GM21390 (cell line): ENCODE data around the gene DENND2D.
A peak's percentile ranks its signal among the peaks of the same experiment; 100 is the strongest.

Experiments
- ATAC-seq: cut with Tn5 transposase; IDR thresholded peaks from one replicate; pipeline ENCODE4 v1.9.1; 2021; ENCODE audit not compliant: unreplicated experiment

DENND2D gene

DNA sequence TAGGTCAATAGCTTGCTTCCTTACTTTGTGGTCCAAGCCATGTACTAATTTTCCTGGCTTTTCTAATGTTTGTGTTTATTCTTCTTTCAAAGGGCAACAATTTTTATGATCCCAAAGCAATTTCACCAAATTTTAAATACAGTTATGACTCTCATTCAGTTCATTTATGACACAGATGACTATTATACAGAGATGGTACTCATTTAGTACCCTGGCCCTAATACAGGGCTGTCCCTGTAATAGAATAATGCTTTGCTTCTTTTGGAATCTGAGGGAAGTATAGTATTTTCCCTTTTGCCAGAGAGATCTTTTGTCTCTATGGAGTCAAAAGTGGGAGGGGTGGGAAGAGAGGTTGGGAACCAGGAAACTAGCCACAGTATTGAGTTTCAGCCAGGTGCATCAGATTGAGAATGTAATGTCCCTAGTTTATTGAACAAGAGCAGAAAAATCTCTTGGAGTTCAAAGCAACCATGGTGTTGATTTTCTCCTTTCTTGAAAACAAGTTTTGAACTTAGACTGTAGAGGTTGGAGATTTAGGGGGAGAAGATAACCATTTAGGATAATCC, 20.4 kb downstream of the DENND2D start:
- no peak for ATAC-seq

DNA sequence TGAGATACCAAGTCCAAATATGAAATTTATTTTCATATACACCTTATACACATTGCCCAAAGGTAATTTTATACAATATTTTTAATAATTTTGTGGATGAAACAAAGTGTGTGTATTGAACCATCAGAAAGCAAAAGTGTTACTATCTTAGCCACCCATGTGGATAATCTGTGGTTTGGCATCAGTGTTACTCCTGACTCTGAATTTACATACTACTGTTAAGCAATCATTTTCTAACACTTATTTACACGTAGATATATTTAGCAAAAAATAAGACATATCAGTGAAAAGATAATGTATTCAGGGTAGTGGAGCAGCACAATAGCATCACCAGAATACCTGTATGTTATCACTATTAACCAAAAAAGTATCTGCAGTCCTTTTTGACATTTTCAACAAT, 23.8 kb downstream of the DENND2D start:
- peak; percentile 63 for ATAC-seq

DNA sequence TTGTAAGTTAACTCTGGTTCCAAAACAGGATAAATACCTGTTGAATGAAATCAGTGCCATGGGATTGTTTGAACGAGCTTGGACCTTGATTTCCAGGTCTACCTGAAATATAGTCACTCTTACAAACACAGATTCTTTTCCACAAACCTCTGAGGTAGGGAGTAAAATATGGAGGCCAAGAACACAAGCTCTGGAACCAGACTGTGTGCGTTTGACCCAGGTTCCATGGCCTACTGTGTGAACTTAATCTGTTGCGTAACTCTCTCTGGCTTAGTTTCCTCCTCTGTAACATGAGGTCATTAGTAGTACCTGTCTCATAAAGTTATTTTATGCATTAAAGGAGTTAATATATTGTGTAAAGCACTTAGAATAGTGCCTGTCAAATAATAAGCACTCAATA, 25.1 kb downstream of the DENND2D start:
- ATAC-seq: no peak

DNA sequence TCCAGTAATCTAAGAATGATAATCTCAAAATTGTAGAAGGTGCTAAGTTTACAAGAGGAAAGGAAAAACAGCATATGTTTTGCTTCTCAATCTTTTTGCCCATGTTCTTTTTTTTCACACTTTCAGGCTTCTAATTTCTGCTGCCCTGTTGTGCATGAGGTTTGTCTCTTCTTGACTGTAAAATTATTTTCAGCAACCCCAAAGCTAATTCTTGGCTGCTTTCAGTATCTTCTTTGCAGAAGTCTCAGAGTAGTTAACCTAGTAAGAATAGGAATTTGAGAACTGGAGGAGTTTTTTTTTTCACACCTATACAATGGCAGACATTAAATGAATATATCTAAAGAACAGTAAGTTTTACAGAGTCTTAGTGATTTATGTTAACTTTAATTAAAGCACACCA, 26.4 kb downstream of the DENND2D start:
- ATAC-seq: no peak

DNA sequence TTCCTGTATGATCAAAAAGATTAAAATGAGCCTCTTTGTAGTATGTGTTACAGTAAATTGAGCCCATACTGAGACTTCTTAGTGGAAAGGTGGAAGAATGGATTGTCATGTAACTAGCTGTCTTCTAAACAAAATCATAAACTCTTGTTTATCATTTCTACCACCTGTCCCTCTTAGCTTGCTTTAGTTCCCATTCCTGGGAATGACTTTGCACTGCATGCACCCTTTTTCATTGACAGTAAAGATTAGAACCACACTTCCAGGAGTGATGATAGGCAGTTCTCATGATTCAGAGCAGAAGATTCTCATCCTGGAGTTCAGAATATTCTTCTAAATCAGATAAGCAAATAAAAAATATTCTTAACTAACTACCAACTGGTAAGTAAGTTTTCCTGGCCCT, 28.0 kb downstream of the DENND2D start:
- no peak for ATAC-seq

DNA sequence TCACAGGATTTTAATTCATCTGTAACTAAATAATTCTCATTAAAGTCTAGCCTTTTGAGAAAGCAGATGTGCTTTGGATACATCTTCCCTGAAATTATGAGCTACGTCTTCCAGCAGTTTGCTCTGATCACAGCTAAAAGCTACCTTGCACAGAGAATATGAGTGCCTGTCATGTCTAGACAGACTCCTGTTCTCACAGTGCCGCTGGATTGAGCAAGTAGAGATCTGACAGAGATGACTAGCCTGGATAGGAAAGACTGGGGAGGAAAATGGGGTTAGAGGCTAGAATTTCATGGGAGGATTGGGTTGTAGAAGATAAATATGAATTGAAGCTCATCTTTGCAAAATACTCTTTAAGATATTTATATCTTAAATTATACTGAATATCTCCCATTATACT, 36.3 kb downstream of the DENND2D start:
- no peak for ATAC-seq

GRCh38 chr1:111163363-111163762, 37.1 kb downstream of the DENND2D start:
- no peak for ATAC-seq

DNA sequence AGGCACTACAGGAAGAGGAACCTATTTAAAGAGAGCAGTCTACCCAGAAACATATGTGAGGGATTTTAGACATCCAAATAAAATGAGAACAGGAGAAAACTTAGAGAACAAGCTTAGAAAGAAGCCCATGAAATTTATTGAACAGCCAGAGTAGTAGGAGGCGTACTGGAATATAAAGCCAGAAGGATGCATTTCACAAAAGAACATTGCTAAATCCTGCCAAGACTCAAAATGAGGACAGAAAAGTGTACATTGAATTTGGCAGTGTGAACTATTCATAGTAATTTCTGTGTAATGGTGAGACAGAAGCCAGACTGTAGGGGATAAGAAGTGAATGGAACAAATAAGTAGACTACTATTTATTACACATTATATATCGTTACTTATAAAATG, 38.0 kb downstream of the DENND2D start:
- ATAC-seq: no peak

DNA sequence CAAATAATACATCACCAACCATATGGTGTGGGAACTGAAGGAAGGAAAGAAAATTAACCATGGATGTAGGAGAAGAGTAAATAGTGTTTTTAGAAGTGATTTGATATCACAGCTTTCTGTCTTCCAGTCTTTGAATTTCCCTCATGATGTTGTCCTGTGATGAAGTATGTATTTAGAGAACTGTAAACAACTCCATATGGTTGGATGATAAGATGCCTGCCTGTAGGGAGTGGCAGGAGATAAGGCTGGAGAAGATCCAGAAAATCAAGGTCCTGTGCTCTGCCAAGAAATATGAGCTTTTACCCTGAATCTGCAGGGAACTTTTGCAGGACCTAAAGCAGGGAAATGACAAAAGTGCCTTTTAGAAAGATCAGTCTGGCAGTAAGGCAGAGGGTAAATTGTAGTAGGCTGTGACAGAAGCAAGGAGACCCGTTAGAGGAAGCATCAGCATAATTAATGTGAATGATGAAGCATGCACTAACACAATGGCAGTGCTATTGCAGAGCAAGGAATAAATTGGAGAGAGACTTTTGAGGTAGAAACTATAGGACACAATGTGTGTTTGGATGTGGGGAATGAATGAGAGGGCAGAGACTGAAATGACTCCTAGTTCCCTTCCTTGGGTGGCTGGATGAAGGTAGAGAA, 38.5 kb downstream of the DENND2D start:
- ATAC-seq: no peak

DNA sequence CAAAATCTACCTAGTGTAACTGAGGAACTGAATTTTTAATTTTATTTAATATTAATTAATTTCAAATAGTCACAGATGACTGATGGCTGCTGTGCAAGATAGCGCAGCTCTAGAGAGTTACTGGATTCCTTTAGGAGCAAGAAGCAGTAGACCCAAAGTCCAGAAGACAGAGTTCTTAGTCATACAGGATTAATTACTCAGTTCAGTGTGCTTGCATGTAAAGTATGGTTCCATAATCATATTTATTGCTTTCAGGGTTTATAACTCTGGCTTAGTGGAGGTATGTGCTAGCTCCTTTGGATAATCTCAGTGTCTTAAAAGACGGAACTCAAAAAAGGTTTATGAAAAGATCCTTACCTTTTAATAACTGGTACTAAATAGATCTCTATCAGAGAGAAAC, 43.0 kb downstream of the DENND2D start:
- ATAC-seq: no peak

DNA sequence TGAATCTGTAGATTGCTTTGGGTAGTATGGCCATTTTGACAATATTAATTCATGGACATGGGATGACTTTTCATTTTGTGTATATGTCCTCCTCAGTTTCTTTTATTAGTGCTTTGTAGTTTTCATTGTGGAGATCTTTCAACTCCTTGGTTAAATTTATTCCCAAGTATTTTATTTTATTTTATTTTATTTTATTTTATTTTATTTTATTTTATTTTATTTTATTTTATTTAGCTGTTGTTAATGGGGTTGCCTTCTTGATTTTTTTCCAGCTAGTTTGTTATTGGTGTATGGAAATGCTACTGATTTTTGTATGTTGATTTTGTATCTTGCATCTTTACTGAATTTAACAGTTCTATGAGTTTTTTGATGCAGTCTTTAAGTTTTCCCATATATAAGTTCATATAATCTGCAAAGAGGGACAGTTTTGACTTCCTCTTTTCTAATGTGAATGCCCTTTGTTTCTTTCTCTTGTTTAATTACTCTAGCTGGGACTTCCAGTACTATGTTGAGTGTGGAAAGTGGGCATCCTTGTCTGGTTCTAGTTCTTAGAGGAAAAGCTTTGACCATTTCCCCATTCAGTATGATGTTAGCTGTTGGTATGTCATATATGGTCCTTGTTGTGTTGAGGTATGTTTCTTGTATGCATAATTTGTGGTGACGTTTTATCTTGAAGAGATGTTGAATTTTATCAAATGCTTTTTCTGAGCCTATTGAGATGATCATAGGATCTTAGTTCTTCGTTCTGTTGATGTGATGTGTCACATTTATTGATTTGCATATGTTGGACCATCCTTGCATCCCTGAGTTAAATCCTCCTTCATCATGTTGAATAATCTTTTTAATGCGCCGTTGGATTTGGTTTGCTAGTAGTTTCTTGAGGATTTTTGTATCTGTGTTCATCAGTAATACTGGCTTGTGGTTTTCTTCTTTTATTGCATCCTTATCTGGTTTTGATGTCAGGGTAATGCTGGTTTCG, 46.1 kb downstream of the DENND2D start:
- ATAC-seq: no peak

DNA sequence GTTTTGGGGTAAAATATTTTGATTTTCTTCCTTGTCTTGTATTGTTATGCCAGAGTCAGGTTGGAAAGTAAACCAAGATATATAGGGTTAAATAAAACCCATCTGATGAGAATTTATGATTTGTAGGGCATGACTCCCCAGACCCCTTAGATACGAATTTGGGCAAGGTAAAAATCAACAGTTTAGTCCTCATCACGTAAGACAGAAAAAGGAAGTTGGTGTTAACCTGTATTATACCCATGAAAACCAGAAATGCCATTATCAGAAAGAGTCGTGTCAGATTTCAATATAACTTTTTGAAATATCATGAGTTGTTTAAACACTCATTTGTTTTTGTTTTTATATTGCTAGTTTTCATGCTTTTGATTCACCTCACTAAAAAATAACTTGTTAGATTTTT, 48.6 kb downstream of the DENND2D start:
- ATAC-seq: no peak

GRCh38 chr1:111148376-111148881, 52.0 kb downstream of the DENND2D start:
- peak; percentile 82 for ATAC-seq

DNA sequence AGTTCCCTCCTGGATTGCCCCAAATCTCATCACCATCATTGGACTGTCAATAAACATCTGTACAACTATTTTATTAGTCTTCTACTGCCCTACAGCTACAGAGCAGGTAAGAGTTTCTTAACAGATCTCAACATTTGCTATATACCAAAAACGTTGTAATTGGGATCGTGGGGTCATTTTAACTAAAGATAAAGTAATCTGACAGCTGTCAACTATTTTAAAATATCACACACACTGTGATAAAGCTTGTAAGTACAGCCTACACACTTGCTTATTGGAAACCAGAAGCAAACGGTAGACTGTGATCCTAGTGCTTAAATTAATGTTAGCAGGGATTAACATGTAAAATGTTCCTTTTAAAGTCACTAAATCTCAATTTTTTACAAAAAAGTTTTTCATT, 52.5 kb downstream of the DENND2D start:
- no peak for ATAC-seq

DNA sequence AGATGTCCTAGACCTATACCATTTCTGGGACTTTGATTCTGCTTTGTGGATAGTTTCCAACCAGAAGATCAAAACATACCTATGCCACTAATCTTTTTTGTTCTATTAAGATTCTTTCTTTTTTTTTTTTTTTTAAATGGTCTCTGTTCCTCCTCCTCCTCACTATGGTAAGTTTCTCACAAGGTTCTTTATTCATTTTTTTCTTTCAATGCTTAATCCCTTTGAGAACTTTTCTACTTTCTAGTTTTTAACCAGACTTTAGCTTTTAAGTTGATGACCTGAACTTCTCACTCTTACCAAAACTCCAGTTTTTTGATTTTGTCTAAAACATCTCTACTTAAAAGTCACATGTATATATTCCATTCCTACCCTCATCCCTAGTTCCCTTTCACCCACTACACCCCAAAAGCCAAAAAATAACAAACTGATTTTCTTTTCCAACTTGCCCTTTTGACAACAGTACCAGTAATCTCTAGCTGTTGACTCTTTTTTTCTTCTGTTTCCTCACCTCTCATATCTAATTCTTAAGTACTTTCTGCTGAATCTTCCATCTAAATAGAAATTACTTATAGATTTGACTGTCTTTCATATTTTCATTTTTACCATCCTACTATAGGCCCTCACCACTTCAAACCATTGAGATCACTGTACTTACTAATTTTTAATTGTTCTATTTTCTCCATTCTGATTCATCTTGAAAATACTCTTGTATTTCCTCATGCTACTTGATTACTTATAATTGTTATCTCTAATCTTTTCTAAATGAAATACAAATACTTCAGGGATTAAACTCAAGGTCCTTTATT, 54.3 kb downstream of the DENND2D start:
- no peak for ATAC-seq

GRCh38 chr1:111145542-111145941, 54.9 kb downstream of the DENND2D start:
- ATAC-seq: no peak

DNA sequence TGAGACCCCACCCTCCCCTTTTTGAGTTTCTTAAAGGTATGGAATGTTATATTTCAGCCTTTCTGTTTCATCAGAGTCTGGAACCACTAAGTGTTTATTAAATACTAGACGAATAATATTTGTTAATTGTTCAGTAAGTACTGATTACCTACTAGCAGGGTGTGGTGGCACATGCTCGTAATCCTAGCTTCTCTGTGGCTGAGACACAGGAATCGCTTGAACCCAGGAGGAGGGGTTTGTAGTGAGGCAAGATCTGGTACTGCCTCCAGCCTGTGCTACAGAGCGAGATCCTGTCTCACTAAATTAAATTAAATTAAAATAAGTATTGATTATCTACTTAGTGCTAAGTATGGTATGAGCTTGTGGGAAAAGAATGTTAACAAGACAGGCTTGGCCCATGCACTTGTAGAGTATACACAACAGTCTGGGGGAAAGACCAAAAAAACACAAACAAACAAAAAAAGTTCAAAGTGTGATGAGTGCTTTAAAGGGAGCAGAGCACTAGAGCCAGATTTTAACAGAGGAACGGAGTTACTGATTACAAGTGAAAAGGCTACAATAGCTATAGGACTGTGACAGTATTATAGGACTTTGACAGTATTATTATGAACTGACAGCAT, 58.0 kb downstream of the DENND2D start:
- ATAC-seq: no peak

DNA sequence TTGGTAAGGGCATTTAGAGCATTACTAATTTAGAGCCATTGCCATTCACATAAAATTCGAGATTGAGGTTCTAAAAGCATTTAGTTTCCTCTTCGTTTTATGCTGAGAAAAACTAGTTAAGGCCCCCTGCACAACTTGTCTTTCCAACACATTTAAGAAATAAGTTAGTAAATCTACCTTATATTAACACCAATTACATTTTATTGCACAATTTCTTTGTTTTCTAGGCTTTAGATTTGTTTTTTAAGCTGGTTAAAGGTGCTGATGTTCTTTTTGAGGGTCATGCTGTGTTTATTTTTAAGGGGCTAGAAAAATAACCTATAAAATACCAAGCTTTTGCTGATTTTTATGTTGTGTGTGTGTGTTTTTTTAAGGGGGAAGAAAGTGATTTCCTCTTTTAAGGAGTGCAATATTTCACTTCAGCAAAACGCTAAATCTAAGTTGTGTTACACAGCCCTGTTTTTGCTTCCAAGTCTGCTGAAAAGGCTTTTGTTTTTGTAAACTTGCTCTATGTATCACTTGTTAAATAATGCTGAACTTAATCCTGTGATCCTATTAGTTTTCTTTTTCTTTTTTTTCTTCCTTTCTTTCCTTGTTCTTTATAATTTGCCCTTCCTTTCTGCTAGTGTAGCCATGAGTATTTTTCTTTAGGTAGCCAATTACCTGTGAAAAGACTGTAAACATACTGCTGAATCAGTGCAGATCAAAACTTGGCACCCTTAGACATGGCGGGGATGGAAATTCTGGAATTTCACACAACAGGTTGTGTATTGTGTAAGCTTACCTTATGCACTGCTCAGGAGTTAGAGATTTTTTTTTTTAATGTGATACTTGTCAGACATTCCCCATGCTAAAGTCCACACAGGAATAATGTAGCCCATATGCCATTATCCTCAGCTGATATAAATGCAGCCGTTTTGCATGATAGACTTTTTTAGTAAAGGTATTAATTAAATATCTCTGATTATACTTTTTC, 58.9 kb downstream of the DENND2D start:
- ATAC-seq: no peak

GRCh38 chr1:111140680-111140967, 59.8 kb downstream of the DENND2D start:
- no peak for ATAC-seq
